Suppressor macrophage (primary cell): Measurements from ENCODE around the gene METTL4.

ENCODE experiments used
- DNase-seq, 4 experiments: peaks; one replicate each; pipeline ENCODE4 v3.0.0-alpha.2; 2020 to 2022

The METTL4 gene

GRCh38 chr18:2515908-2516625 is 55.2 kb downstream of the METTL4 start:
- peak; percentile 70 to 91 (median 83) for DNase-seq

GRCh38 chr18:2515171-2515787 is 56.0 kb downstream of the METTL4 start:
- peak; percentile 7 to 49 (median 30) for DNase-seq

- no peak for DNase-seq
Measured at GRCh38 chr18:2513616-2514015, 57.7 kb downstream of the METTL4 start.

- DNase-seq = no peak
Measured at GRCh38 chr18:2512059-2512458, 59.2 kb downstream of the METTL4 start.

- no peak for DNase-seq
Measured at GRCh38 chr18:2511451-2511850, 59.9 kb downstream of the METTL4 start.

- DNase-seq = no peak
Measured at GRCh38 chr18:2510416-2510815, 60.9 kb downstream of the METTL4 start.

- no peak for DNase-seq
Measured at GRCh38 chr18:2508678-2509077, 62.6 kb downstream of the METTL4 start.

GRCh38 chr18:2508155-2508554 is 63.1 kb downstream of the METTL4 start:
- no peak for DNase-seq

GRCh38 chr18:2504642-2505041 is 66.7 kb downstream of the METTL4 start:
- DNase-seq = peak in 1 of 4 experiments; percentile 23

GRCh38 chr18:2502880-2503279 is 68.4 kb downstream of the METTL4 start:
- no peak for DNase-seq

GRCh38 chr18:2502394-2502793 is 68.9 kb downstream of the METTL4 start:
- no peak for DNase-seq

GRCh38 chr18:2497797-2498196 is 73.5 kb downstream of the METTL4 start:
- DNase-seq = no peak

- DNase-seq = no peak
Measured at GRCh38 chr18:2495381-2495780, 75.9 kb downstream of the METTL4 start.

GRCh38 chr18:2494921-2495320 is 76.4 kb downstream of the METTL4 start:
- no peak for DNase-seq
